ACC112 (cell line): ENCODE results near the gene UNC80.
A peak's percentile ranks its signal among the peaks of the same experiment; 100 is the strongest.

Source experiments
- H2AFZ ChIP-seq: fragments of 200-600 bp; sonication (generic); one replicate; pipeline ENCODE4 v1.6.0; 2017; ENCODE audit warnings: antibody characterized with exemption, low read length; ENCODE audit not compliant: unreplicated experiment
- H3K27ac ChIP-seq: fragments of 200-600 bp; sonication (generic); 2 replicates; pipeline ENCODE4 v1.5.1; 2014; ENCODE audit warnings: low read depth, mild to moderate bottlenecking, antibody characterized with exemption, low read length, moderate library complexity
- H3K27me3 ChIP-seq: fragments of 200-600 bp; sonication (generic); 2 replicates; pipeline ENCODE4 v1.6.1; 2014; ENCODE audit warnings: mild to moderate bottlenecking, antibody characterized with exemption, low read length, moderate library complexity, mixed read lengths; ENCODE audit not compliant: insufficient read depth
- H3K36me3 ChIP-seq: fragments of 200-600 bp; sonication (generic); 2 replicates; pipeline ENCODE4 v1.6.1; 2016; ENCODE audit warnings: mild to moderate bottlenecking, antibody characterized with exemption, low read length, moderate library complexity, mixed read lengths; ENCODE audit not compliant: insufficient read depth
- H3K4me1 ChIP-seq: fragments of 200-600 bp; sonication (generic); one replicate; pipeline ENCODE4 v1.6.1; 2016; ENCODE audit warnings: low read length, mixed read lengths; ENCODE audit not compliant: insufficient read depth, unreplicated experiment, control insufficient read depth
- H3K4me3 ChIP-seq: fragments of 200-600 bp; sonication (generic); 2 replicates; pipeline ENCODE4 v1.5.1; 2014; ENCODE audit warnings: mild to moderate bottlenecking, low read depth, low read length
- H3K79me2 ChIP-seq: fragments of 200-600 bp; sonication (generic); one replicate; pipeline ENCODE4 v1.6.0; 2016; ENCODE audit warnings: low read length; ENCODE audit not compliant: control insufficient read depth, unreplicated experiment, insufficient read depth

The UNC80 gene

GRCh38 chr2:209864716-209865295, 93.2 kb downstream of the UNC80 start:
- no peak overlapping the region for H3K27ac ChIP-seq
- no peaks in the 10 kb centered on the region for H3K36me3 ChIP-seq
- H3K27me3 ChIP-seq: no peaks in the 10 kb centered on the region
- H3K4me1 ChIP-seq: no peaks in the 10 kb centered on the region
- no peaks in the 10 kb centered on the region for H3K79me2 ChIP-seq
- no peak overlapping the region for H2AFZ ChIP-seq
- H3K4me3 ChIP-seq: no peak overlapping the region

- H3K27me3 ChIP-seq: no peaks in the 10 kb centered on the region
- no peaks in the 10 kb centered on the region for H3K4me1 ChIP-seq
- no peaks in the 10 kb centered on the region for H3K36me3 ChIP-seq
- no peak overlapping the region for H3K27ac ChIP-seq
- no peaks in the 10 kb centered on the region for H3K79me2 ChIP-seq
- H2AFZ ChIP-seq: no peak overlapping the region
- H3K4me3 ChIP-seq: no peak overlapping the region
Measured at GRCh38 chr2:209868271-209868994, 96.8 kb downstream of the UNC80 start.

DNA sequence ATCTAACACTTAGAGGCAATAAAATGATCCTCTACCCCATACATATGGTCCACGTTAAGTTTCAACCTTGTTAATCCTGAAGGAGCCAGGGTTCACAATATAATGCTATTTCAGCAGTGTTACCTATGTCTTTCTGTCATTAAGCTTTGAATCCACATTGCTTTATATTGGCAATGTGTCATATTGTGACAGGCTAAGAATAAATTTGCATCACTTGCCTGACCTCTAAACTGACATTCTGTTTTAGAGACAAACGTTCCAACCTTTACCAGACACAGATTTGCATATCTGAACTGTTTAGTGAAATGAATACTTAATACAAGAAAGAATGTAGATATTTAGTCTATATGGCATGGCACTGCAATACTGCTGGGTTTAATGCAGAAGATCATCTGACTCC, 98.4 kb downstream of the UNC80 start:
- Histone ChIP-seq H2AFZ (no peak overlapping the region), H3K4me1 (no peaks in the 10 kb centered on the region), H3K36me3 (no peaks in the 10 kb centered on the region), H3K27me3 (peaks cover 12% of the 10 kb centered on the region), H3K27ac (no peak overlapping the region), H3K79me2 (no peaks in the 10 kb centered on the region), H3K4me3 (no peak overlapping the region)

DNA sequence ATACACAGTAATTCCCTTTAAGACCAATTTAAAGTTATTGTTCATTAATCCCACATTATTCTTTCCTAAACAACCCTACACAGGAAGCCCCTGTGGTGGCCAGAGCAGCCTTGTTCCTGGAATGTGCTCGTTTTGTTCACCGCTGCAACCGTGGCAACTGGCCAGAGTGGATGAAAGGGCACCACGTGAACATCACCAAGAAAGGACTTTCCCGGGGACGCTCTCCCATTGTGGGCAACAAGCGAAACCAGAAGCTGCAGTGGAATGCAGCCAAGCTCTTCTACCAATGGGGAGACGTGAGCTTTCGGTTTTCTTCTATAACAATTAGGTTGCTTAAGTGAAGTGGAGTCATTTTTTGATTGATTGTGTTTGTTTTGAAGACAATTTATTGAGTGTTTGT, 101.0 kb downstream of the UNC80 start:
- H3K27ac ChIP-seq: no peak overlapping the region
- peak overlapping the region; percentile 69 for H2AFZ ChIP-seq
- peaks cover 31% of the 10 kb centered on the region for H3K27me3 ChIP-seq
- H3K4me3 ChIP-seq: peak overlapping the region; percentile 64
- H3K36me3 ChIP-seq: no peaks in the 10 kb centered on the region
- no peaks in the 10 kb centered on the region for H3K79me2 ChIP-seq
- H3K4me1 ChIP-seq: no peaks in the 10 kb centered on the region

DNA sequence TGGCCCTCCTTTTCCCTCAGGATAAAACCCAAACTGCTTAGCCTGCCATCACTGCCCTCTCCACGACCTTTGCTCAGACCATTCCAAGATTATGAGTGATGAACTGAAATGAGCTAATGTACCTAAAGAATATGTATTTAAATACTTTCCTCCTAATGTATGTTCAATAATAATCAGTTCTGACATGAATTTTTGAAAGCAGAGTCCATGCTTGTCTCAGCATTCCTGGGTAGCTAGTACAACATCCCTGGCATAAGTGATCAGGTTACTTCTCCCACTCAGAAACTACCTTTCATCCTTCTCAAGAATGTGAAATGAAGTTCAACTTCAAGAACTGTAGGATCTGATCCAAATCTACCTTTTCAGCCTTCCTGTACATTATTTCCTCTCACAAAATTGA, 103.6 kb downstream of the UNC80 start:
- no peak overlapping the region for H3K27ac ChIP-seq
- no peak overlapping the region for H3K4me3 ChIP-seq
- peaks cover 31% of the 10 kb centered on the region for H3K27me3 ChIP-seq
- no peaks in the 10 kb centered on the region for H3K36me3 ChIP-seq
- H3K4me1 ChIP-seq: no peaks in the 10 kb centered on the region
- no peak overlapping the region for H2AFZ ChIP-seq
- H3K79me2 ChIP-seq: no peaks in the 10 kb centered on the region

DNA sequence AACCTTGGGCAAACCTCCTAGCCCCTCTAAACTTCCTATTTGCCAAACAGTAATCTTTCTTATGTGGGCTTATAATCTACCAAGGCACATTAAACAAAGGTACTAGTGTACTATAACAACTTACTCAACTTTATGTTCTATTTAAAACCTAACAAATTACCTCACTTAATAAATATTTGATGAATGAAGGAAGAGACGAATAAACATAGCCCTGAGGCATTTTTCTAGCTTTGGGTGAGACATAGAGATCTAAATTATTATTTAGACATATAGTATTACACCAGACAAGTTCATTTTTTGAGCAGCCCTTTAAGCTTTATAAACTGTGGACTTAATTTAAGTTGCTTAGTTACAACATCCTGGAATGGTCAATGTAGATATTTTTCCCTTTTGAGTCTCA, 104.6 kb downstream of the UNC80 start:
- H3K4me3 ChIP-seq: no peak overlapping the region
- H3K36me3 ChIP-seq: no peaks in the 10 kb centered on the region
- H3K4me1 ChIP-seq: no peaks in the 10 kb centered on the region
- H3K27me3 ChIP-seq: peaks cover 31% of the 10 kb centered on the region
- no peaks in the 10 kb centered on the region for H3K79me2 ChIP-seq
- no peak overlapping the region for H3K27ac ChIP-seq
- no peak overlapping the region for H2AFZ ChIP-seq

- Histone ChIP-seq H3K27me3 (peaks cover 30% of the 10 kb centered on the region), H3K4me1 (no peaks in the 10 kb centered on the region), H3K79me2 (no peaks in the 10 kb centered on the region), H3K36me3 (no peaks in the 10 kb centered on the region), H3K4me3 (no peak overlapping the region), H2AFZ (no peak overlapping the region), H3K27ac (no peak overlapping the region)
Measured at GRCh38 chr2:209878701-209879100, 107.1 kb downstream of the UNC80 start.

DNA sequence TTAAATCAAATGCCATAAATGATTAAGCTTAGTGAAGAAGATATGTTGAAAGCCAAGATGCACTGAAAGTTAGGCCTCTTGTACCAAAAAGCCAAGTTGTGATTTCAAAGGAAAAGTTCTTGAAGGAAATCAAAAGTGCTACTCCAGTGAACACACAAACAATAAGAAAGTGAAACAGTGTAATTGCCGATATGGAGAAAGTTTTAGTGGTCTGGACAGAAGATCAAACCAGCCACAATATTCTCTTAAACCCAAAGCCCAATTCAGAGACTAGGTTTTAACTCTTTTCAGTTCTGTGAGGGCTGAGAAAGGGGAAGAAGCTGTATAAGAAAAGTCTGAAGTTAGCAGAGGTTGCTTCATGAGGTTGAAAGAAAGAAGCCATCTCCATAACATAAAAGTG, 129.0 kb downstream of the UNC80 start:
- Histone ChIP-seq H3K27ac (no peak overlapping the region), H3K4me1 (peaks cover 4% of the 10 kb centered on the region), H3K27me3 (peaks cover 28% of the 10 kb centered on the region), H3K4me3 (no peak overlapping the region), H3K79me2 (no peaks in the 10 kb centered on the region), H3K36me3 (no peaks in the 10 kb centered on the region), H2AFZ (no peak overlapping the region)

DNA sequence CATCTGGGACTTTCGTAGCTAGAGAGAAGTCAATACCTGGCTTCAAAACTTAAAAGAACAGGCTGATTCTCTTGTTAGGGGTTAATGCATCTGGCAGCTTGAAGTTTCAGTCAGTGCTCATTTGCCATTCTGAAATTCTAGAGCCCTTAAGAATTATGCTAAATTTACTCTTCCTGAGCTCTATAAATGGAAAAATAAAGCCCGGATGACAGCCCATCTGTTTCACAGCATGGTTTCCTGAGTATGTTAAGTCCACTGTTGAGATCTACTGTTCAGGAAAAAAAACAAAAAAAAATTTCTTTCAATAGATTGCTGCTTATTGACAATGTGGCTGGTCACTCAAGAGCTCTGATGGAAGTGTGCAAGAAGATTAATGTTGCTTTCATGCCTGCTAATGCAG, 129.5 kb downstream of the UNC80 start:
- no peak overlapping the region for H2AFZ ChIP-seq
- H3K27me3 ChIP-seq: peaks cover 23% of the 10 kb centered on the region
- peaks cover 4% of the 10 kb centered on the region for H3K4me1 ChIP-seq
- no peaks in the 10 kb centered on the region for H3K79me2 ChIP-seq
- no peak overlapping the region for H3K27ac ChIP-seq
- no peak overlapping the region for H3K4me3 ChIP-seq
- H3K36me3 ChIP-seq: no peaks in the 10 kb centered on the region

- no peak overlapping the region for H2AFZ ChIP-seq
- H3K79me2 ChIP-seq: no peaks in the 10 kb centered on the region
- H3K27me3 ChIP-seq: peaks cover 2% of the 10 kb centered on the region; the same call in 1 of the 2 replicates
- H3K27ac ChIP-seq: no peak overlapping the region
- H3K4me3 ChIP-seq: no peak overlapping the region
- no peaks in the 10 kb centered on the region for H3K36me3 ChIP-seq
- H3K4me1 ChIP-seq: peaks cover 4% of the 10 kb centered on the region
Measured at GRCh38 chr2:209905691-209906090, 134.1 kb downstream of the UNC80 start.

GRCh38 chr2:209907746-209908145, 136.1 kb downstream of the UNC80 start:
- no peak overlapping the region for H3K27ac ChIP-seq
- no peak overlapping the region for H3K4me3 ChIP-seq
- no peaks in the 10 kb centered on the region for H3K36me3 ChIP-seq
- no peaks in the 10 kb centered on the region for H3K79me2 ChIP-seq
- H3K27me3 ChIP-seq: no peaks in the 10 kb centered on the region
- peak overlapping the region; percentile 50 for H2AFZ ChIP-seq
- no peaks in the 10 kb centered on the region for H3K4me1 ChIP-seq
